Epithelial cell of esophagus (primary cell): ENCODE results near the gene MSL1.

Experiments
- DNase-seq: peaks from one replicate; pipeline ENCODE4 v3.0.0; 2010; ENCODE audit warnings: low read depth
- H3K4me3 ChIP-seq: 2 replicates; pipeline ENCODE4 v1.5.1; 2011; ENCODE audit warnings: mild to moderate bottlenecking, low read length, control low read depth
- CTCF ChIP-seq: IDR thresholded peaks from 2 replicates; pipeline ENCODE4 v1.5.1; 2011; ENCODE audit warnings: low read depth, mild to moderate bottlenecking, low read length, control low read depth, inconsistent platforms; ENCODE audit not compliant: insufficient read depth; ENCODE audit errors: missing control alignments

Gene MSL1

GRCh38 chr17:40121181-40122135, at the start of gene MSL1:
Gene MSL1, plus strand, starts transcription at chr17:40121971. Its CDS starts 642 bp downstream, at chr17:40122613.
- H3K4me3 ChIP-seq = peak within 1 kb of the TSS; percentile 97
- peak; percentile 76 for DNase-seq
- TF ChIP-seq CTCF = no peak

GRCh38 chr17:40072040-40072734, 49.6 kb upstream of the MSL1 start:
- H3K4me3 ChIP-seq = no peak overlapping the region
- TF ChIP-seq CTCF = no peak
- DNase-seq = no peak

- no peak overlapping the region for H3K4me3 ChIP-seq
Observed at GRCh38 chr17:40072735-40073346, 48.9 kb upstream of the MSL1 start.

GRCh38 chr17:40073454-40074174, 48.2 kb upstream of the MSL1 start:
- no peak for DNase-seq
- no peak for TF ChIP-seq CTCF
- no peak overlapping the region for H3K4me3 ChIP-seq

More at GRCh38 chr17:40072735-40073346, 48.9 kb upstream of the MSL1 start:
- DNase-seq = no peak
- no peak for TF ChIP-seq CTCF

- DNase-seq = no peak
- TF ChIP-seq CTCF = no peak
- no peak overlapping the region for H3K4me3 ChIP-seq
Observed at GRCh38 chr17:40074175-40074512, 47.6 kb upstream of the MSL1 start.

- no peak for TF ChIP-seq CTCF
- DNase-seq = no peak
- no peak overlapping the region for H3K4me3 ChIP-seq
Observed at GRCh38 chr17:40074871-40075200, 46.9 kb upstream of the MSL1 start.
